HL-60/S4 treated with phorbol 12-myristate 13-acetate at 8.2 ng/mL for 4 days and 3 days (cell line): ENCODE measurements around the gene MYO18B.

Experiments
- in situ Hi-C: fragments of 300-500 bp; cut with MboI; formaldehyde crosslinking; loops from 2 replicates; pipeline ENCODE4 v1.15.0; 2022; ENCODE audit warnings: low sequenced_read_pairs

MYO18B gene

GRCh38 chr22:25843660-25844405 is 101.8 kb downstream of the MYO18B start:
- in situ Hi-C loops = no loop called here

DNA sequence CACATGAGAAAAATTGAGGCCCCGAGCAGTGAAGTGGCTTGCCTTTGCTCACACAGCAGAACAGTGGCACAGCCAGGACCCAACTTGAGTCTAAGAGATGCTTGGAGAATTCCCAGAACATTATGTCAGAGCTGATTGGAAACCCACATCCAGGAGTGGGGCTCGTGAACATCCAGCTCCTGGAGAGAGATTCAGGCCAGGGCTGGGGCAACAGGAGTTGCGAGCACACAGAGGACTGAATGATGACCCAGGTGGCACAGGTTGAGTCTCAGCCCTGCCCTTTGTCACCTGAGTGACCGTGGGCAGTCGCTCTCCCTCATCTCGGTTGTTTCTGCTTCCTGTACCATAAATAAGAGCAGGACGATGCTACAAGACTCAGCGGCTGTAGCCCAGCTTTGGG is 102.6 kb downstream of the MYO18B start:
- in situ Hi-C loops = no loop called here

- in situ Hi-C loops = no loop called here
These were observed 104.2 kb downstream of the MYO18B start for GRCh38 chr22:25845985-25846745.

- in situ Hi-C loops = no loop called here
These were observed 105.5 kb downstream of the MYO18B start for GRCh38 chr22:25847451-25847850.

DNA sequence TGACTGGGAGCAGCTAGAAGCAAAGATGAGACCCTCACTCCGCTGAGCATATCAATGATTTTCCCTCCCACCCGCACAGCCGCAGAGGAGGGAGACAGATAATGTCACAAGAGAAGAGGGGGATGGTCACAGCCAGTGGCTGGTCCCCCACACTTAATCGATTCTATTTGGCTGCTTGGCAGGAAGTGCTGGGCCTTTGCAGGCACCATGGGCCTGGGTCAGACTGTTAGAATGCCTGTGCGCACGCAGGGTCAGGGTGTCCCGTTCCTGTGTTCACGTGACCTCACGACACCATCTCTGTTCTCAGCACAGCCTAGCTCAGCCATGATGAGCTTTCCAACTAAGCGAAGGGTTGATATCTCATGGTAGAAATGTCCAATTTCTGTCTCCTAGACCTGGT is 107.0 kb downstream of the MYO18B start:
- in situ Hi-C loops = no loop called here

- in situ Hi-C loops = no loop called here
These were observed 107.5 kb downstream of the MYO18B start for GRCh38 chr22:25849522-25849921.

- in situ Hi-C loops = no loop called here
These were observed 110.2 kb downstream of the MYO18B start for GRCh38 chr22:25852223-25852622.

DNA sequence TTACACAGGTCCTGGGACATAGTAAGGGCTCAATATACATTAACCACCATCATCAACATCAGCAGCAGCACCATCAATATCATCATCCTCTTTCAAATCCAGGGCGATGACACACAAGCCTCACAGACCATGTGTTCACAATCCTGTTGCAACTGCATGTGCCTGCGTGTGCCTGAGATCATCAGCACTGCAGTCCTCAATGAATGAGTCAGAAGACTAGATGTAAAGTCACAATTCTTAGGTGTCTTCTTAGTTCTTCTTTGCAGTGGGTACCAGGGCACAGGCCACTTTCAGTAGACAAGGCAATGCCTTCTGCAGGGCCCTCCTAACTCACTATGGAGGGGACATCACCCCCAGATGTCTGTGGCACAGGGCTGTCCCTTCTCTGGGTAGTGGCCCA is 111.1 kb downstream of the MYO18B start:
- in situ Hi-C loops = no loop called here

GRCh38 chr22:25853501-25854284 is 111.7 kb downstream of the MYO18B start:
- in situ Hi-C loops = no loop called here

GRCh38 chr22:25869771-25870170 is 127.8 kb downstream of the MYO18B start:
- in situ Hi-C loops = no loop called here

DNA sequence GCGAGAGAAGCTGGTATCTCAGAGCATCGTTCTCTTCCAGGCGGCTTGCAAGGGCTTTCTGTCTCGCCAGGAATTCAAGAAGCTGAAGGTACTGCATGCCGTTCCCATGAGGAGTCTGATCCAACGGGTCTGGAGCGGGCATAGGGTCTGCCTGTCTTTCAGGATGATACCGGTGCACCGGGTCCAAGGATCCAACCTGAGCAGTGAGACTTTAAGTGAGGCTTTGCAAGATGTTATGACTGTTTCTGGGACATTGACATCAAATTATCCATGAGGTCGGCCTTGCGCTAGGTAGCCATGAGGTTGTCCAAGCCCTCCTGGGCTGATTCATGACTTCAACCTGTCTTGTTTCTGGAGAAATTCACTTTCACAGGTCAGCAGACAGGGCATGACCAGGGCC is 132.3 kb downstream of the MYO18B start:
- in situ Hi-C loops = no loop called here

- in situ Hi-C loops = no loop called here
These were observed 133.5 kb downstream of the MYO18B start for GRCh38 chr22:25875461-25875860.

GRCh38 chr22:25876871-25877270 is 134.9 kb downstream of the MYO18B start:
- in situ Hi-C loops = no loop called here

GRCh38 chr22:25878933-25879332 is 136.9 kb downstream of the MYO18B start:
- in situ Hi-C loops = no loop called here

- in situ Hi-C loops = no loop called here
These were observed 138.5 kb downstream of the MYO18B start for GRCh38 chr22:25880524-25880923.

GRCh38 chr22:25881210-25881755 is 139.3 kb downstream of the MYO18B start:
- in situ Hi-C loops = no loop called here

DNA sequence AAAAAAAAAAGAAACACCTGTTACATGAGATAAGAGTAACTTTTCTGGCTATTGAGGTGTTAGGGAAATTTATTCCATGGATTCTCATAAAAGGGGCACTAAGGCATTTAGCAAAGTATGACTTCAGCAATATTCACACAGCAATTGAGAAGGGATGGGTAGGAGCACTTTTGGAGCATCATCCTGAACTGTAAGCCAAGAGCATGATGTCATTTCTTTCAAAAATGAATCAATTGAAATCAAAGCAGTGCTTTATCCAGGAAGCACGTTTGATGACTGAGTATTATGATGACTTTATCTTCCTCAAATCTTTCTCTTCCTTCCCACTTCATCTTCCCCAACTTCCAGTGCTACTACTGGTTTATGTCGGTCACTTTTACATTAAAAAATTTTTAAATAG is 140.4 kb downstream of the MYO18B start:
- in situ Hi-C loops = no loop called here

- in situ Hi-C loops = no loop called here
These were observed 141.6 kb downstream of the MYO18B start for GRCh38 chr22:25883482-25884033.

DNA sequence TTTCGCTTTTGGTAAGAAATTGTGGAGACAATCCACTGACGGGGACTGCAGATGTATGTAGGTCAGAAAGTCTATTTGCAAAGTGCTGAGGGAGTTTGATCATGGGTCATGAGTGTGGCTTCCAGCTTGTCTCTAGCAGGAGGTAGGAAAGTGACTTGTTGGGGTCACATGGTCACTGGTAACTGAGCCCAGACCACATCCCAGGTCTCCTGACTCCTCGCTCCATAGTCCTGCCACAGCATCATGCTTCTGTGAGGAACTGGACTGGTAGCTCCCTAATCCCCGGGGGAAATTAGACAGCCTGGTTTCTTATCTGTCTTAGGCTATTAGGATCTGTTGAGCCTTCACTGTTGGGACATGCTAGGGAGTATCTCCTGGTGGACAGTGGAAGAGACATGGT is 142.1 kb downstream of the MYO18B start:
- in situ Hi-C loops = no loop called here

DNA sequence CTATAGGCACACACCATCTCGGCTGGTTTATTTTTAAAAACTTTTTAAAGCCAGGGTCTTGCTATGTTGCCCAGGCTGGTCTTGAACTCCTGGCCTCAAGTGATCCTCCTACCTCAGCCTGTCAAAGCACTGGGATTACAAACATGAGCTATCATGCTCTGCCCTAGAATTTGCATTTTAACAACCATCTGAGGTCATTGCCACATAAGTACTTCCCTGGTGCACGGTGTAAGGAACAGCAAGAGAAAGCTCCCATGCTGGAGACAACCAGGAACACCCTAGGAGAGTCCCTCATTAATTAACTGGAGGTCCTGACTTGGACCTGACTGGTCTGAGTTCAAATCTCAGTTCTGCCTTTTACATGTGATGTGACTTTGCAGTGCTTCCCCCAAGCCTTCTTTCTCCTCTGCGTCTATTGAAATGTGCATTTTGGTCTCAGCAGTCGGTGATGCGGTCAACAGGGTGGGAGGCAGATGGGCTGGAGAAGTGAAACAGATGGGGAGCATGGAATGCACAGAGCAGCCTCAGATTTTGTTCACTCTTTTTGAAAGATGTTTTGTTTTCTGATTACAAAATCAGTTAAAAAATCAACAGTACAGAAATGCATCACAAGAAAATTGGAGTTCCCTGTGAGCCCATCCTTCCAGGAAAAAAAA is 146.5 kb downstream of the MYO18B start:
- in situ Hi-C loops = no loop called here

DNA sequence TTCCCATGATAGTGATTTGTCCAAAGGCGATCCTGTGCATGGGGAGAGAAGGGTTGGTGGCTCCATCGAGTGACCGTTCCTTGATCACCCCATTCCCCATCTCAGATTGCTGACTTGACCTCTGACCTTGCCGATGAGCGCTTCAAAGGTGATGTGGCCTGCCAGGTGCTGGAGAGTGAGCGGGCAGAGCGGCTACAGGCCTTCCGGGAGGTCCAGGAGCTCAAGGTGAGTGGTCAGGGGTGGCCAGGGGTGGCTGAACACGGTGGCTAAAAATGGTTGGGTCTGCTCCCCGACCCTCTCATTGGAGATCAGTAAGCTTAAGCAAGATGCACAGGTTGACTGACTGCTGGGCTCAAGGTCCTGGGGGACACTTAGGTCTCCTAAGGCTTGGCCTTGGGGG is 148.7 kb downstream of the MYO18B start:
- in situ Hi-C loops = no loop called here
